Transverse colon (tissue), 4 donors: Measurements from ENCODE around the gene UBAC2. TPM values are rescaled to one million over a fixed set of nuclear protein-coding genes. Genes with fewer than 3 reads are reported as not detected.

Experiments used
- DNase-seq: peaks from one replicate; pipeline ENCODE4 v3.0.0-alpha.2; 2019
- H3K27ac ChIP-seq, 4 donors: fragments of 200-600 bp; sonication (generic); 2 replicates each; pipeline ENCODE4 v1.5.1; 2016 to 2018; ENCODE audit warnings: inconsistent platforms in 4 of 4
- H3K27me3 ChIP-seq: fragments of 200-600 bp; sonication (generic); 2 replicates; pipeline ENCODE4 v1.5.1; 2017; ENCODE audit warnings: inconsistent platforms
- H3K36me3 ChIP-seq, 4 donors: fragments of 200-600 bp; sonication (generic); 2 replicates each; pipeline ENCODE4 v1.5.1; 2017 to 2019; ENCODE audit warnings: inconsistent platforms in 4 of 4
- H3K4me1 ChIP-seq, 4 donors: fragments of 200-600 bp; sonication (generic); 2 replicates each; pipeline ENCODE4 v1.5.1; 2017 to 2020; ENCODE audit warnings: inconsistent platforms in 4 of 4
- H3K4me3 ChIP-seq, 4 donors: fragments of 200-600 bp; sonication (generic); 1 replicate in 1 of 4; 2 replicates in 3 of 4; pipeline versions ENCODE4 v1.5.1 to v1.6.1; 2017 to 2019; ENCODE audit warnings: inconsistent platforms in 4 of 4
- H3K9me3 ChIP-seq, 2 donors: fragments of 200-600 bp; sonication (generic); 2 replicates each; pipeline ENCODE4 v1.5.1; 2017 to 2019; ENCODE audit warnings: inconsistent platforms in 2 of 2
- CTCF ChIP-seq, 5 experiments: fragments of 200-600 bp in 3 of 5; fragments of 450-650 bp in 2 of 5; sonication (generic) in 3 of 5; IDR thresholded peaks; 1 replicate in 2 of 5; 2 replicates in 3 of 5; pipeline ENCODE4 v1.5.1; 2016 to 2017; ENCODE audit warnings: antibody characterized with exemption in 5 of 5, inconsistent platforms in 3 of 5, mild to moderate bottlenecking in 2 of 5, moderate library complexity in 1 of 5
- EP300 ChIP-seq: sonication (generic); formaldehyde crosslinking; IDR thresholded peaks from one replicate; pipeline ENCODE4 v1.6.1; 2017; ENCODE audit warnings: antibody characterized with exemption, low read depth
- POLR2A ChIP-seq: fragments of 450-650 bp; IDR thresholded peaks from one replicate; pipeline ENCODE4 v1.6.1; 2016; ENCODE audit warnings: antibody characterized with exemption, mild to moderate bottlenecking, moderate library complexity
- POLR2AphosphoS5 ChIP-seq, 3 donors: sonication (generic); formaldehyde crosslinking; IDR thresholded peaks; one replicate each; pipeline ENCODE4 v1.6.1; 2016; ENCODE audit warnings: antibody characterized with exemption in 3 of 3
- WGBS, 2 donors: methylation state at CpG; one replicate each; pipeline ENCODE4 v1.1.5; 2018; ENCODE audit warnings: low coverage in 1 of 2; 5-methylcytosine and 5-hydroxymethylcytosine counted together
- in situ Hi-C, 4 donors: fragments of 200-750 bp; cut with MboI; loops; one replicate each; pipeline versions ENCODE4 v1.15.0 to v1.15.1; 2017; ENCODE audit warnings: low sequenced_read_pairs in 3 of 4, low pct_ligation_motif_present in 1 of 4, low pct_unique_long_range_greater_than_20kb in 1 of 4
- intact Hi-C: fragments of 100-400 bp; cut with DNase I; formaldehyde crosslinking; loops from one replicate; pipeline ENCODE4 v1.15.1; 2023; ENCODE audit warnings: low total_unique reads
- total RNA-seq, 4 donors: library from RNA; depleted of rRNA; stranded (reverse); fragments of >200 nt; gene quantifications; one replicate each; pipeline ENCODE4 v1.1.0, GENCODE V29; 2016

Gene UBAC2
- total RNA-seq, 4 donors from 2014 or later = 34.4 to 77.3 (median 66.5) TPM

- TF ChIP-seq POLR2A (no peak), POLR2AphosphoS5 (IDR thresholded peaks at IDR 0.05) (no peak), CTCF (IDR thresholded peaks at IDR 0.05) (no peak), EP300 (no peak)
- Histone ChIP-seq H3K27me3 (no peaks in the 10 kb centered on the region), H3K4me3 (no peak overlapping the region), H3K4me1 (peaks cover 0 to 27% (median 8%) of the 10 kb centered on the region in 4 donors), H3K27ac (peak overlapping the region; percentile 5 to 80 (median 76)), H3K9me3 (no peaks in the 10 kb centered on the region), H3K36me3 (peaks cover 0 to 10% (median 0%) of the 10 kb centered on the region in 4 donors)
- in situ Hi-C loops = no loop called here
- WGBS, 2 donors = 59 to 64% methylated on average over 3 to 8 of the region's 8 CpGs
- DNase-seq = no peak
- intact Hi-C loops = no loop called here
Measured at GRCh38 chr13:99354371-99354951, 153.8 kb downstream of the UBAC2 start.

GRCh38 chr13:99355267-99356011, 154.8 kb downstream of the UBAC2 start:
- TF ChIP-seq POLR2AphosphoS5 (IDR thresholded peaks at IDR 0.05) = no peak
- no peak for TF ChIP-seq POLR2A
- no peak for TF ChIP-seq EP300
- no peak for TF ChIP-seq CTCF (IDR thresholded peaks at IDR 0.05)
- Histone ChIP-seq H3K27me3 (no peaks in the 10 kb centered on the region), H3K4me1 (peaks cover 0 to 27% (median 8%) of the 10 kb centered on the region in 4 donors), H3K9me3 (no peaks in the 10 kb centered on the region), H3K27ac (peak overlapping the region; percentile 67 to 80 (median 76)), H3K4me3 (no peak overlapping the region), H3K36me3 (peaks cover 0 to 10% (median 0%) of the 10 kb centered on the region in 4 donors)
- DNase-seq = no peak
- WGBS, 2 donors = 61 to 87% methylated on average over 3 to 18 of the region's 18 CpGs
- in situ Hi-C loops = no loop called here
- intact Hi-C loops = no loop called here

- intact Hi-C loops (no loop called here), in situ Hi-C loops (no loop called here)
- 50% methylated on average over 1 of the region's 1 CpG; no CpG with 5 or more reads in 1 of the 2 donors for WGBS, 2 donors
- Histone ChIP-seq H3K27me3 (no peaks in the 10 kb centered on the region), H3K4me1 (peaks cover 0 to 27% (median 8%) of the 10 kb centered on the region in 4 donors), H3K9me3 (no peaks in the 10 kb centered on the region), H3K27ac (peak overlapping the region; percentile 67 to 80 (median 76)), H3K4me3 (peak overlapping the region in 1 of 4 donors; percentile 19), H3K36me3 (peaks cover 0 to 10% (median 0%) of the 10 kb centered on the region in 4 donors)
- TF ChIP-seq EP300 (no peak), POLR2AphosphoS5 (IDR thresholded peaks at IDR 0.05) (no peak), POLR2A (no peak), CTCF (IDR thresholded peaks at IDR 0.05) (no peak)
- DNase-seq = no peak
Measured at GRCh38 chr13:99356012-99356261, 155.3 kb downstream of the UBAC2 start.

GRCh38 chr13:99356262-99357091, 155.8 kb downstream of the UBAC2 start:
- in situ Hi-C loops = no loop called here
- peak overlapping the region in 1 of 4 donors; percentile 19 for H3K4me3 ChIP-seq
- H3K36me3 ChIP-seq = peaks cover 0 to 10% (median 0%) of the 10 kb centered on the region in 4 donors

More at GRCh38 chr13:99356262-99357091, 155.8 kb downstream of the UBAC2 start:
- Histone ChIP-seq H3K4me1 (peaks cover 0 to 27% (median 8%) of the 10 kb centered on the region in 4 donors), H3K27me3 (no peaks in the 10 kb centered on the region), H3K27ac (peak overlapping the region; percentile 67 to 80 (median 76)), H3K9me3 (no peaks in the 10 kb centered on the region)
- DNase-seq = peak; percentile 45
- intact Hi-C loops = no loop called here
- 48 to 65% methylated on average over 10 of the region's 10 CpGs for WGBS, 2 donors
- TF ChIP-seq POLR2A (peak; percentile 38), EP300 (no peak), POLR2AphosphoS5 (IDR thresholded peaks at IDR 0.05) (peak in 1 of 3 donors; percentile 67), CTCF (IDR thresholded peaks at IDR 0.05) (no peak)
